Urothelium cell line (cell line): Measurements from ENCODE around the gene SHISA9.

Experiments
- DNase-seq: peaks from one replicate; pipeline ENCODE4 v3.0.0; 2011; ENCODE audit warnings: low spot score, mixed read lengths
- FAIRE-seq: peaks from 2 replicates; lab custom pipeline; 2011; peaks lifted over from hg19 to GRCh38; lab: Jason Lieb, UNC

SHISA9 gene

DNA sequence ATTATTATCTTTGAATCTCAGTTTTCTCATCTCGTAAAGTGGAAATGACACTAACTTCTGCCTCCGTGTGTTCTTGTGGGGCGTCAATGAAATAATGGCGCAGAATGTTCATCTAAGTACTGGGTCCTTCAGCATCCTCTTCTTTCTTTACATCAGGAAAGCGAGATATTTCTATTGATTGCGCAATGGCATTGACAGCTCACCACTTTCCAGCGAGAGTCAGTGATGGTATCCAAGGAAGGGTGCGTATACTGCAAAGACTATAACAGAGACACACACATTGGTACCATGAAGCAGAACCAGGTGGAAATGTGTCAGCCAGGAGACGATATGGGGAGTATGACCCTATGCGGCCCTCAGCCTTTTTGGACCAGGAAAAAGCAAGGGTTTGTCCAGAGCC is 162.1 kb downstream of the SHISA9 start:
- no peak for FAIRE-seq
- DNase-seq, result no peak

DNA sequence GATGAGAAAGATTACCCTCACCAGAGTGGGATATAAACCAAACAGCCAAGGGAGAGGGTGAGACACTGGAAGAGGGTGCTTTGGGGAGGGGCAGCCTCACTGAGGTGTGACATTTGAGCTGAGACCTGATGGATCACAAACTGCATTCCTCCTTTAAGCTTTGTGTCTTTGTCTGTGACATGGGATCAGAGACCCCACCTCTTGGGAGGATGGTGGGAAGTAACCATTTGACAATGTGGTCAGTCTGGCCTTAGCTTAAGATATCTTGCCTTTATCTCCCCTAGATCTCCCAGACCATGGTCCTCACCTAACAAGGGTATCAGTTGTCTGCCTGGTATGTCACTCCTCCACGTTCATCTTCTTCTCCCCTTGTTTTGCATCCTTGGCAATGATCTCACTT is 163.4 kb downstream of the SHISA9 start:
- FAIRE-seq (no peak), DNase-seq (no peak)

DNA sequence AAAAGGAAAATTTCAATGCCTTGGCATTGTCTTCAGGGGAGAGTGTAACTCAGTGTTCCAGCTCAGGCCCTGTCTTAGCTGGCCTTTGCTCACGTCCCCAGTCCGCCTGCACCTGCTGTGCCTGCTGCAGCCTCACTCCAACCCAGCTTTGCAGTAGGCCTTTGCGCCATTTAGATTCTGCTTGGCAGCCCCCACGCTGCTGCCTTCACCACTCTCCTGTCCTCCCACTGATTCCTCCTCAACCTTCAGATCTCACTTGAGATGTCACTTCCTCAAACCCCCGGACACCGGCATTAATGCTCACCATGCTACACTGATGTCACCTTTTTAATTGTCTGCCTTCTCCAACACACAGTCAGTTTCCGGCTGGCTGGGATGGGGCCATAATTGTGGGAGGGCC is 166.2 kb downstream of the SHISA9 start:
- DNase-seq, result no peak
- FAIRE-seq, result no peak

DNA sequence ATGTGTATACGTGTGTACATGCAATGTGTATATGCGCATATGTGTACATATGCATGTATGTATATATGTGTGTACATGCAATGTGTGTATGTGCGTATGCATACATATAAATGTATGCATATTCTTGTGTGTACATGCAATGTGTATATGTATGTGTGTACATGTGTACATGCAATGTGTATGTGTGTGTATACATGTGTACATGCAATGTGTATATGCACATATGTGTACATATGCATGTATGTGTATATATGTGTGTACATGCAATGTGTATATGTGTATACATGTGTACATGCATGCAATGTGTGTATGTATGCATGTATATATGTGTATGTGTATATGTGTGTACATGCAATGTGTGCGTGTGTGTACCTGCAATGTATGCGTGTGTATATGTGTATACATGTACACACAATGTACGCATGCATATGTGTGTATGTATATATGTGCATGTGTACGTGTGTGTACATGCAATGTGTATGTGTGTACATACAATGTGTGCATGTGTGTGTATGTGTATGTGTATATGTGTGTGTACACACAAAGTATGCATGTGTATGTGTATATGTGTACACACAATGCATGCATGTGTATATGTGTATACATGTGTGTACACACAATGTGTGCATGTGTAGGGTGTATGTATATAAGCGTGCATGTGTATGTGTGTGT is 167.7 kb downstream of the SHISA9 start:
- no peak for DNase-seq
- FAIRE-seq, result peak; percentile 99

DNA sequence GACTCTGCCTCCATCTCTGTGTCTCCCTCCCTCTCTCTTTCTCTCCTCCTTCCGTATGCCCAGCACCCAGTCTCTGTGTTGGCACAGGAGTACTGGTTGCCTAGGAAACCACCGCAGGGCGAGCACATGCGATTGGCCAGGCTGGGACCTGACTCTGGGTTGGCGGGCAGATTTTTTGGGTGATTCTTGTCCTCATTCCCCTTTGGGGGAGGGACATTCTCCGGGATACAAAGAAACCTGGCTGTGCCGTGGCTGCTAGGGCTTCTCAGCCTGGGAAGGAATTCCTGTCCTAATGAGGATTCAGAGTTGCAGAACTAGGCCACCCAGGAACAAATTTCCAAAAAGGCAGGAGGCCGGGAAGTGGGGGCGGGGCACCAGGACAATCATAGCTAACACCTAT is 168.9 kb downstream of the SHISA9 start:
- DNase-seq (peak; percentile 38), FAIRE-seq (no peak)

DNA sequence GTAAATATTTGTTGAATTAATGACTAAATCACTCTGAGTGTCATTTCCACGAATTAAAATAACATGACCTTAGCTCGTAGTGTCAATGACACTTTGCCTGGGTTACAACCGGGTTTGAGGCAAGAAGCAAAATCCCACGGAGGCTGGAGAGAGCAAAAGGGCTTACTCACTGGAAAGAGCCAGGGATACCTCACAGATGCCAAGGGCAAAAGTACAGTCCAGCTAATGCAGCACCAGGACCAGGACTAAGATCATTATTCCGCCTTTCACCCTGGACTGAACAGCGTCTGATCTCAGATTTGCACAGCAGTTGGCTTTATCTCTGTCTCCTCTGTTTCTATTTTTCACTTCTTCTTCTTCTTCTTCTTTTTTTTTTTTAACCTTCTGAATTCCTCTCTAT is 175.5 kb downstream of the SHISA9 start:
- FAIRE-seq, result no peak
- no peak for DNase-seq

DNA sequence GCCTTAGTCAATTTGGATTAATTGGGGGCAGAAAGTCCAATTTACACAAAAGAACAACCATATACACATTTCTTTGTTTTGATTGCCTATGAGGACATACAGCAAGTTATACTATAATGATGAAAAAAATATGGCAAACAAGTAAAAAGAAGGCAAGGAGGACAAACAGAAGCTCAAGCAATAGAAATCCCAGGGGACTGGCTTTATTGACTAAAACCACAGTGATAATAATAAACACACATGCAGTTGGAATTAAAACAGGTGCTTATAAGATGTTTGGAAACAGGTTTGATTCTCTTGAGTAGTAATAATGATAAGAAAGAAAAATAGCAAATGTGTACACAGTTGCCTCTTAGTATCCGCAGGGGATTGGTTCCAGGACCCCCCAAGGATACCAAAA is 176.4 kb downstream of the SHISA9 start:
- no peak for FAIRE-seq
- DNase-seq, result no peak

DNA sequence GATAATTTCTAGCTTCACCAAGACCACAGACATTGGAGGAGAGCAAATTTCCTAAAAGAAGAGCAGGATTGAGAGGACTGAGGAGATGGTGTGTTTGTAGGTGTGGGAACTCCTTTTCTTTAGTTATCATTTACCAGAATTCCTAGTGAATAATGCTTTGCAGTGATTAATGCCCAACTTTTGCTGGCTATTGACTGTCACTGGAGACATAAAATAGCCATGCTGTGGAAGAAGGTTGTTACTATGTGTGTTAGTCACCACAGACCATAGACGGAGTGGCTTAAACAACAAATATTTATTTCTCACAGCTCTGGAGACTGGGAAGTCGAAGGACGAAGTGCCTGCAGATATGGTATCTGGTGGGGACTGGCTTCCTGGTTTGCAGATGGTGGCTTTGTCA is 179.1 kb downstream of the SHISA9 start:
- DNase-seq, result no peak
- no peak for FAIRE-seq

DNA sequence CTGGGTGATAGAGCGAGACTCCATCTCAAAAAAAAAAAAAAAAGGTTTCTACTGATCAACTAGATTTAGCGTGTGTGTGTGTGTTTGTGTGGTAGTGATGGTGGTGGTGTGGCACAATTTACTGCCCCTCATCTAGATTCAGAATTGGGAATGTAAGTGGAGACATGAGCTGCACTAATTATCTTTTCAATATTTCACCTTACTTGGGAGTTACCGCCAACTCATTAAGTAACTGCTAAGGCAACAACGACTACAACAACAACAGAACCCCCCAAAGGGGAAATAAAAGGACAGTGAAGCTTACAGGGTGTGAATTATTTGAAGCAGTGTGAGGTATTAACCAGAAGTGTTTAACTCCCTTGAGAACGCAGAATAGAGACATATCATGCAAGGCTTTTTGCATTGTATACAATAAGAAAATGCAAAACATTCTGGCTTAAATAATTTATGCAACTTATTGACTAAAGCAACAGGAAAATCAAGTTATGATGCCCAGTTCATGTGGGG is 180.5 kb downstream of the SHISA9 start:
- no peak for DNase-seq
- FAIRE-seq, result no peak

DNA sequence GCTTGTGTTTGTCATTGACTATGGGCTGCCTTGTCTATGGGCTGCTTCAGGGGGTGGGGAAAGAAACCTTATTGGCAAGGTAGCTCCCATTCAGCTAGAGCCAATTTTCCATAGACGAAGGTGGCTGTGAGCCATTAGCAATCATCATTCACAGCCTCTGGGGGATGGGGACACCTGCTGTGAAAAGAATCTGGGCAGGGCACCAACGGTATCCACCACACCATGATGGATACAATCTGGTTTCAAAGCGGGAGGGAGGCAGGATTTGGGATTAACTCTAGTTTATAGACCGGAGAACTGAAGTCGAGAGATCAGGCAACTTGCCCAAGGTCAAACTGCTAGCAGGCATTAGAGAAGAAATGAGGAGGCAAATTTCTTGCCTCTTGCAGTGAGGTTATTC is 182.3 kb downstream of the SHISA9 start:
- no peak for FAIRE-seq
- no peak for DNase-seq

DNA sequence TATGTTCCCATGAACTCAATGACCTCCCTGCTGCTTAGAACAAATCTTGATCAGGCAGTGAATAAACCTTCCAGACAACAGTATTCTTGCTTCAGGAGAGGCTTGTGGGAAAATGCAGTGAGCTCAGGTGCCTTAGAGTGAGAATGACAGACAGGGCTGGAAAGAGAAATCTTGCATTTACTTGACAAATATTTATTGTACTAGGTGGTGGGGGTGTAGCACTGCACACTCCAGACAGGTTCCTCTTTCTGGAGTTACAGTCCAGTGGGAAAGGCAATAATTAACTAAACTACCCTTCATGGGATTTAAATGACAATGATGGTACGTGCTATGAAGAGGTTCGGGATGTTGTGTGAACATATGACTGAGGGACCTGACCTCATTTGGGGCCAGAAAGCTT is 182.9 kb downstream of the SHISA9 start:
- FAIRE-seq (no peak), DNase-seq (no peak)

DNA sequence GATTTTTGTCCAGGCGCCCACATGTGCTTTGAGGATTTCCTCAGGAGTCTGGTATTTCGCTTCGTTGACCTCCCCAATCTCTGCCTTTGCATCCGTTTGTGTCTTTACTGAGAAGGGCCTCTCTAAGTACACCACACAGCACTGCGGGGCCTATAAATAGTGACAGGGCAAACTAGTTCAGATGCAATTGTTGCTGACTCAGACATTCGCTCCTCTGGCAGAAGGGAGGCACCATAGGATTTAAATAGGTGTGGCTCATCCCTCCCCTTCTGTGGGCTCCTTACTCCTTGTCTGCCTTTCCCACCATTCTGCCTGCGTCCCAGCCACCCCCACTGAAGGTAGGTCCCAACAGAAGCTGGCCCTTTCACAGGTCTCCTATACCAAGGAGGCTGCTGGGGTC is 192.3 kb downstream of the SHISA9 start:
- DNase-seq (peak; percentile 36), FAIRE-seq (no peak)

DNA sequence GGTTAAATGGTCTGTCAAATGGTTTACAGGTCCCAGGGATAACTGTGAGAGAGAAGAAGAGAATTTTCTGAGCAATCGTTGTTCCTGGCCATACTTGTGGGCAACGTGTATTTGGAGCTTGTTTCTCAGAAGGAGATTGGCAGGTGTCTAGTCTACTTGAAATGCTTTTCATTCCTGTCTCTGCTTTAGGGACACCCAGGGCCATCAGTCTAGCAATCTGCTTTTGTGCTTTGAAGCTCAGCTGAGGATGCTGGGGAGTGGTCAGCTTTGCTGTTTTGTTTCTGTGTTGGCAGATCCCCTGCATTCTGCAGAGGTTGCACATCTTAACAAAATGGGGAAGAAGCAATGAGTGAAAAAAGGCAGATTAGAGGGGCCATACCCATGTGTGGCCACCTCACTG is 193.7 kb downstream of the SHISA9 start:
- no peak for DNase-seq
- no peak for FAIRE-seq

DNA sequence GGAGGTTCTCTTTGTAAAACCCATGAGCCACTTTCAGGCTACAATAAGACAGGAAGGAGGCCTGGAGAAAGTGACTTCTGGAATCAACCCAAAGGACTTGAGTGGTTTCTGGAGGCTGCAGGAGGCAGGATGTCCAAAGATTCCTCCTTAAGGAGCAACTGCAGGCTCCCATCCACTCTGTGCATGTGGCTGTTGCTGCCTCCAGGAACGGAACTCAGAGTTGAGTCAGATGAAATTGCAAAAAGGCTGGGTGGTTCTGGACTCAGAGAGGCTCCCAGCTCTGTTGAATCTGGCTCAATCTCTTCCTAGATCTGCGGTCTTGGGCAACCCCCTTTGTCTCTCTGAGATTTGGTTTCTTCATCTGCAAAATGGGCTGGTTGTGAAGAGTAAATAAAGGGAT is 197.1 kb downstream of the SHISA9 start:
- DNase-seq, result peak; percentile 40

DNA sequence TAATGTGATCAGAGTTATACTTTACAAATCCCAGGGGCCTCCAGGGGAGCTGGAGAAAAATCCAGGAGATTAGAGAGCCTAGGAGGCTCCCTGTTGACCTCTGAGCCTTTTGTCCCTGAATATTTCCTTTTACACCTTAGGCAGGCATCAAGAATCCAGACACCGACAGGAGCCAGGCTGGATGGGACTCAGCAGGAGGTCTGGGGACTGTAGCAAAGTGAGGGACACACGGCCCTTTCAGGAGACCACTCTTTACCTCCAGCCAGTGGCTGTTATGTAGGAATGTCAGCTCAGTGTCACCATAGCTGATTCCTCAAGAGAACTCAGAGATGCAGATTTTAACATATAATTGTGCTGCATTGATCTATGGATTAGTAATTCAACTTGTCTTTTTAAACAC is 198.4 kb downstream of the SHISA9 start:
- no peak for DNase-seq
- no peak for FAIRE-seq

More for the DNA sequence above, 197.1 kb downstream of the SHISA9 start:
- no peak for FAIRE-seq

DNA sequence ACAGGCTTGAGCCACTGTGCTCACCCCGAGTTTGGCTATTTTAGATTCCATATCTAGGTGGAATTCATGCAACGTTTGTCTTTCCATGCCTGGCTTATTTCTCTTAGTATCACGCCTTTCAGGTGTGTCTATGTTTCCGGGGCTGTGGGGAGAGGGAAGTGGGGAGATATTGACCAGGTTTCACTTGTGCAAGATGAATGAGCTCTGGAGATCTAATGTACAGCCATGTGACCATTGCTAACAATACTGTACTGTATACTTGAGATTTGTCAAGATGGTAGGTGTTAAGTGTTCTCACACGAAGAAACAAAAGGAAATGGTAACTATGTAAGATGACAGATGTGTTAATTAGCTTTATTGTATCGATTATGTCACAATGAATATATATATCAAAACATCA is 199.6 kb downstream of the SHISA9 start:
- no peak for FAIRE-seq
- no peak for DNase-seq

DNA sequence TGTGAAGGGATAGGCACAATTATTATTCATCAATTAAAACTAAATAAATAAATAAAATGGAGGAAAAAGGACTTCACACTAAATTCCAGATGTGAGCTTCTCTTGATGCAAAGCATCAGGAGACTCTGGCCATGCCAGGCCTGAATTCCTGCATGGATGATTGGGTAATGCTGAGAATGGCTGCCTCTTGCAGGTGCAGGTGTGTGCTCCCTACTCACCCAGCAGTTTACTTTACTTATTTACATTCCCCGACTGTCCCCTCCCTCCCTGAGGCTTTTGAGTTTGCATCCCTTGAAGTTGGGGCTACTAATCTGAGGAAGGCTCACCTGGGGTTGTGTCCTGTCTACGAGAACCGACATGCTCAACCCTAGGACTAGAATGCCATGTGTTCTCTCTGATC is 200.4 kb downstream of the SHISA9 start:
- DNase-seq (no peak), FAIRE-seq (no peak)

DNA sequence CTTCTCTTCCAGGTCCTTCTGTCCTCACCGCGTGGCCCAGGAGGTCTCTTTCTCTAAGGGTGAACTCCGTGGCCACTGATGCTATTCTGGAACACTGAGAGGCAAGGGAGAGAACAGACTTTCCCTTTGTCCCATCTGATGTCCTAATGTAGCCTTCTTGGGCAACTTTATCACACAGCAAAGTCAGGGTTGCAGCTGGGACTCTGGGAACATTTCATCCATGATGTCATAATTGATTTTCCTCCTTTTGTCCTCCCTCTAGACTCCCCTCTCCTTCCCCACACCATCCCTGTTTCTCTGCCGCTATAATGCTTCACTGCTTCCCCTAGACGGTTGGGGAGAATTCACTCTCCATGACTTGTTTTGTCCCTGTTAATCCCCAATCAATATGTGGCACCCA is 201.0 kb downstream of the SHISA9 start:
- FAIRE-seq (no peak), DNase-seq (no peak)

DNA sequence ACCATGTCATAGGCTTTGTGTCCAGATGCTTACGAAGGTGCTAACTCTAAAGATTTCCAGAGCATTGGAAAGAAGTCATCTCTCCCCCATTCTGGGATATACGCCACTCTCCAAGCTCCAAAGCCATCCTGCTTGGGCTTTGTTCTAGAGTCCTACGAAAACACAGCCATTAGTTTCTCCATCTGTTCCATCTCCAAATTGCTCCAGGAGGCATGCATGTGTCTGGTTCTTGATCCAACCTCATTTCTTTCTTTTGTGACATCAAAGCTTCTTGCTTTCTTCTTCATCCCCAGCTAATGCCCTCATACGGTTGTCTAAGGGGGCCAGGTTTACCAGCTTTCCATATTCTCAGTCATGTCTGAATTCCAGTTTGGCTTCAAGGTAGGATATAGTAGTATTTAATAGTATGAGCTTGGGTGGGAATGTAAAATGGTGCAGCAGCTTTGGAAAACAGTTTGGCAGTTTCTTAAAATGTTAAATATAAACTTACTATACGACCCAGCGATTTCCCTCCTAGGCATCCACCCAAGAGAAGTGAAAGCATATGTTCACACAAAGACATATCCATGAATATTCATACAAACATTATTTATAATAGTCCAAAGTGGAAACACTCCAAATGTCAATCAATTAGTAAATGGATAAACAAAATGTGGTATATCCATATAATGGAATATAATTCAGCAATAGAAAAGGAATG is 202.6 kb downstream of the SHISA9 start:
- FAIRE-seq, result no peak
- DNase-seq, result no peak

DNA sequence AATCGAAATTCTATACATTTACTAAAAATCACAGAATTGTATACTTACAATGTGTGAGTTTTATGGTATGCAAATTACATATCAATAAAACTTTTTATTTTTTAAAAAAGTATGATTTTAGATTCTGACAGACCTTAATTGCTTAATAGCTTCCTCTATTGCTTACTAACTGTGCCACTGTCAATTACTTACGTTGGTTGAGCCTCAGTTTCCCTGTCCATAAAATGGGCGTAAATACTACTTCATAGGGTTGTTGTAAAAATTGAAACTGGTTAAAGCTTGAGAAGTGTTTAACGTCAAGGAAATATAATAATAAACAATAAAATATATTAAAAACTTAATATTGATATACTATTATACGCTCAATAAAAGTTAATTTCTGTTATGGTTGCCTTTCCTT is 203.4 kb downstream of the SHISA9 start:
- FAIRE-seq (no peak), DNase-seq (no peak)

DNA sequence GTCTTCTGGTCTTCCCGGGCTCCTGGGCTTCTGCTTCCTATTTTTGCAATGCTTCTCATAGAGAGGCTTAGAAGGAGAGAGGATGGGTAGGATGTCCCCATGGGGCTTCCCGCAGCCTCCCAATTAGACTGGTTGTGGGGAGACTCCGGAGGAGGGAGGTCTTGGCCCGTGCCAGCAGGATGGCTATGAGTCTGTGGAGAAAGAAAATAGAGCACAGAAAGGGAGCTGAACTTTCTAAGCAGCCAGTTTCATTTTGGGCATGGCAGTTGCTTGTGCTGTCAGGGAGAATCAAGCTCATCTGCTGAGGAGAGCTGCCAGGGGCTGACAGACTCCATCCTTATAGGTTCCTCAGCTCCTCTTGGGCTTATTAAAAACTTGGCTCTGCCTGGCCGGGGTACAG is 204.0 kb downstream of the SHISA9 start:
- FAIRE-seq (no peak), DNase-seq (no peak)

DNA sequence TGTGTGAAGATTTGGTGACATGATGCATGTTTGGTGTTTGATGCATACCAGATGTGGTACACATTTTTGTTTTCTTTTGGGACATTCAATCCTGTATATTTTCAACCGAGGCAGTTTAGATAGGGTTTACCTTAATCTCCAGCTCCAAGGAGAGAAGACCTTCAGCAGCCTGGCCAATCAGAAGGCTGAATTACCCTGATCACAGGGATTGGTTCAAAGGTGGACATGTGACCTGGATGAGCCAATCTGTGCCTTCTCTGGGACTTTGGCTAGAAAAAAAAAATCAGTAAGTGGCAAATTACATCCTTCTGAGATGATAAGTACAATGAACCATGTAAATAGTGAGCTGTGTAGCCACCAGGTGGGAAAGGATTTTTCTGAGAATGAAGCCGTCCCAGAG is 205.1 kb downstream of the SHISA9 start:
- DNase-seq (no peak), FAIRE-seq (no peak)

DNA sequence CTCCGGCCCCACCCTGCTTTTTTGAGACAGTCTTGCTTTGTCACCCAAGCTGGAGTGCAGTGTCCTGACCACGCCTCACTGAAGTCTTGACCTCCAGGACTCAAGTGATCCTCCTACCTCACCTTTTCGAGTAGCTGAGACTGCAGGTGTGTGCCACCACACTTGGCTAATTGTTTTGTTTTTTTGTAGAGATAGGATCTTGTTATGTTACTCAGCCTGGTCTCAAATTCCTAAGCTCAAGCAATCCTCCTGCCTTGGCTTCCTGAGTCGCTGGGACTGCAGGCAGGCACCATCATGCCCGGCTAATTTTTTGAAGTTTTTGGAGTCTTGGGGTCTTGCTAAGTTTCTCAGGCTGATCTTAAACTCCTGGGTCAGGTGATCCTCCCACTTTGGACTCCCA is 206.7 kb downstream of the SHISA9 start:
- peak; percentile 35 for FAIRE-seq
- no peak for DNase-seq
